ENCODE measurements around the gene CGB5. TPM values are rescaled to one million over a fixed set of nuclear protein-coding genes. Genes with fewer than 3 reads are reported as not detected.

Gene CGB5
- polyA plus RNA-seq, 1 of the 3 experiments (the other 2 are of a cell fraction), result 0.16 TPM

DNA sequence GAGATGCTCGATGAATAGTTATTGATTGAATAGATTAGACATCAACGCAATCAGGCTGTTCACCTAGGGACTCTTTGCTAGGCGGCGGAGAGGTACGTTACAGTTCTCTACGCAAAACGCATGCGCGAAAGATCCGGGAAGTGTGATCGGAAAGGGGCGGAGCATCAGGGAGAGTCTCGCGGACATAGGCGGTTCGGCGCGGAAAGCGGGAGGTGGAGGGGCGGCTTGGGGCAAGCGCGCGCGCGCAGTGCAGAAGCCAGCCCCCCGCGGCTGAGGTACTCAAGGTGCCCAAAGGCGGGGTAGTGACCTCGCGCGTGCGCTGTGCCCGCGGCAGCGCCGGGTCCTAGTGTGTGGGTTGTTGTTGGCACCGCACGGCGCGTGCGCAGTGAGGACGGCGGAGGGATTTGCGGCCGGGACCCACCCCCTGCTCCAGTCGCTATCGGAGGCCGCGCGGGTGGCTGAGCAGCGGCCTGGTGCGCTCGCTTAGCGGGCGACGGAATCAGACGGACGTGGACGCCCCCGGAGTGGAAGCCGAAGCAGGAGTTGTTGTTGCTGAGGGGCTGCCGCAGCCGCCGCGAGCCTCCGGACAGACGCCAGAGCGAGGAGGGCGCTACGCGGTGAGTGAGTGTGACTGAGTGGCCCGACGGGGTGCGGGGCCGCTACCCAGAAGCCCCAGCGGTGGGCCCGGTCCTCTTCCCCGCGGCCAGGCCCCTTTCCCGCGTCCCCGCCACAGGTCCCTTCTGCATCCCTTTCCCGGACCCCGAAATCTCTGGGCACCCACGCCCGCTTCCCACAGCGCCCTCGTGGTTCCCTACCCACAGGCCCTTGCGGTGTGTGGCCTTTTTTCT is 41.6 kb downstream of the CGB5 start, which contains the start of gene SNRNP70 (continued):
- TF ChIP-seq, protein P1, sequence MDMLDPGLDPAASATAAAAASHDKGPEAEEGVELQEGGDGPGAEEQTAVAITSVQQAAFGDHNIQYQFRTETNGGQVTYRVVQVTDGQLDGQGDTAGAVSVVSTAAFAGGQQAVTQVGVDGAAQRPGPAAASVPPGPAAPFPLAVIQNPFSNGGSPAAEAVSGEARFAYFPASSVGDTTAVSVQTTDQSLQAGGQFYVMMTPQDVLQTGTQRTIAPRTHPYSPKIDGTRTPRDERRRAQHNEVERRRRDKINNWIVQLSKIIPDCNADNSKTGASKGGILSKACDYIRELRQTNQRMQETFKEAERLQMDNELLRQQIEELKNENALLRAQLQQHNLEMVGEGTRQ (IDR thresholded peaks at IDR 0.05; ENCODE audit: borderline replicate concordance, low read depth, low read length), result no peak
- no peak for TF ChIP-seq RXRA (IDR thresholded peaks at IDR 0.05; ENCODE audit: borderline replicate concordance, low read depth)
- no peak for TF ChIP-seq EZH2phosphoT487 (IDR thresholded peaks at IDR 0.05; ENCODE audit: borderline replicate concordance, low read depth)
- TF ChIP-seq, protein P2, sequence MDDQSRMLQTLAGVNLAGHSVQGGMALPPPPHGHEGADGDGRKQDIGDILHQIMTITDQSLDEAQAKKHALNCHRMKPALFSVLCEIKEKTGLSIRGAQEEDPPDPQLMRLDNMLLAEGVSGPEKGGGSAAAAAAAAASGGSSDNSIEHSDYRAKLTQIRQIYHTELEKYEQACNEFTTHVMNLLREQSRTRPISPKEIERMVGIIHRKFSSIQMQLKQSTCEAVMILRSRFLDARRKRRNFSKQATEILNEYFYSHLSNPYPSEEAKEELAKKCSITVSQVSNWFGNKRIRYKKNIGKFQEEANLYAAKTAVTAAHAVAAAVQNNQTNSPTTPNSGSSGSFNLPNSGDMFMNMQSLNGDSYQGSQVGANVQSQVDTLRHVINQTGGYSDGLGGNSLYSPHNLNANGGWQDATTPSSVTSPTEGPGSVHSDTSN (IDR thresholded peaks at IDR 0.05), result peak; percentile 72
- peak; percentile 98 for TF ChIP-seq CHD2 (IDR thresholded peaks at IDR 0.05; ENCODE audit: low read length, partially characterized antibody)
- TF ChIP-seq, protein P3, sequence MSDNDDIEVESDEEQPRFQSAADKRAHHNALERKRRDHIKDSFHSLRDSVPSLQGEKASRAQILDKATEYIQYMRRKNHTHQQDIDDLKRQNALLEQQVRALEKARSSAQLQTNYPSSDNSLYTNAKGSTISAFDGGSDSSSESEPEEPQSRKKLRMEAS (IDR thresholded peaks at IDR 0.05; ENCODE audit: low read depth), result peak; percentile 58; the same call in 1 of the 2 replicates
- TF ChIP-seq, protein P4, sequence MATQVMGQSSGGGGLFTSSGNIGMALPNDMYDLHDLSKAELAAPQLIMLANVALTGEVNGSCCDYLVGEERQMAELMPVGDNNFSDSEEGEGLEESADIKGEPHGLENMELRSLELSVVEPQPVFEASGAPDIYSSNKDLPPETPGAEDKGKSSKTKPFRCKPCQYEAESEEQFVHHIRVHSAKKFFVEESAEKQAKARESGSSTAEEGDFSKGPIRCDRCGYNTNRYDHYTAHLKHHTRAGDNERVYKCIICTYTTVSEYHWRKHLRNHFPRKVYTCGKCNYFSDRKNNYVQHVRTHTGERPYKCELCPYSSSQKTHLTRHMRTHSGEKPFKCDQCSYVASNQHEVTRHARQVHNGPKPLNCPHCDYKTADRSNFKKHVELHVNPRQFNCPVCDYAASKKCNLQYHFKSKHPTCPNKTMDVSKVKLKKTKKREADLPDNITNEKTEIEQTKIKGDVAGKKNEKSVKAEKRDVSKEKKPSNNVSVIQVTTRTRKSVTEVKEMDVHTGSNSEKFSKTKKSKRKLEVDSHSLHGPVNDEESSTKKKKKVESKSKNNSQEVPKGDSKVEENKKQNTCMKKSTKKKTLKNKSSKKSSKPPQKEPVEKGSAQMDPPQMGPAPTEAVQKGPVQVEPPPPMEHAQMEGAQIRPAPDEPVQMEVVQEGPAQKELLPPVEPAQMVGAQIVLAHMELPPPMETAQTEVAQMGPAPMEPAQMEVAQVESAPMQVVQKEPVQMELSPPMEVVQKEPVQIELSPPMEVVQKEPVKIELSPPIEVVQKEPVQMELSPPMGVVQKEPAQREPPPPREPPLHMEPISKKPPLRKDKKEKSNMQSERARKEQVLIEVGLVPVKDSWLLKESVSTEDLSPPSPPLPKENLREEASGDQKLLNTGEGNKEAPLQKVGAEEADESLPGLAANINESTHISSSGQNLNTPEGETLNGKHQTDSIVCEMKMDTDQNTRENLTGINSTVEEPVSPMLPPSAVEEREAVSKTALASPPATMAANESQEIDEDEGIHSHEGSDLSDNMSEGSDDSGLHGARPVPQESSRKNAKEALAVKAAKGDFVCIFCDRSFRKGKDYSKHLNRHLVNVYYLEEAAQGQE (IDR thresholded peaks at IDR 0.05; ENCODE audit: low read depth, low read length), result peak; percentile 77
- TF ChIP-seq EP300 (IDR thresholded peaks at IDR 0.05; ENCODE audit: borderline replicate concordance in 1 of 2, low read depth in 1 of 2, low read length in 1 of 2), result no peak
- peak; percentile 81 for TF ChIP-seq MXI1 (IDR thresholded peaks at IDR 0.05; ENCODE audit: low read depth, low read length)
- no peak for TF ChIP-seq SMC3 (IDR thresholded peaks at IDR 0.05; ENCODE audit: low read depth, low read length)
- TF ChIP-seq FOXJ3 (CRISPR knock-in tag; IDR thresholded peaks at IDR 0.05), result no peak
- TF ChIP-seq GABPA (IDR thresholded peaks at IDR 0.05; ENCODE audit: low read depth), result peak; percentile 7; the same call in 1 of the 2 replicates
- peak; percentile 90 for TF ChIP-seq ELF1 (IDR thresholded peaks at IDR 0.05)
- TF ChIP-seq NRF1 (IDR thresholded peaks at IDR 0.05; ENCODE audit: low read depth, low read length), result peak; percentile 93
- TF ChIP-seq, protein P5, sequence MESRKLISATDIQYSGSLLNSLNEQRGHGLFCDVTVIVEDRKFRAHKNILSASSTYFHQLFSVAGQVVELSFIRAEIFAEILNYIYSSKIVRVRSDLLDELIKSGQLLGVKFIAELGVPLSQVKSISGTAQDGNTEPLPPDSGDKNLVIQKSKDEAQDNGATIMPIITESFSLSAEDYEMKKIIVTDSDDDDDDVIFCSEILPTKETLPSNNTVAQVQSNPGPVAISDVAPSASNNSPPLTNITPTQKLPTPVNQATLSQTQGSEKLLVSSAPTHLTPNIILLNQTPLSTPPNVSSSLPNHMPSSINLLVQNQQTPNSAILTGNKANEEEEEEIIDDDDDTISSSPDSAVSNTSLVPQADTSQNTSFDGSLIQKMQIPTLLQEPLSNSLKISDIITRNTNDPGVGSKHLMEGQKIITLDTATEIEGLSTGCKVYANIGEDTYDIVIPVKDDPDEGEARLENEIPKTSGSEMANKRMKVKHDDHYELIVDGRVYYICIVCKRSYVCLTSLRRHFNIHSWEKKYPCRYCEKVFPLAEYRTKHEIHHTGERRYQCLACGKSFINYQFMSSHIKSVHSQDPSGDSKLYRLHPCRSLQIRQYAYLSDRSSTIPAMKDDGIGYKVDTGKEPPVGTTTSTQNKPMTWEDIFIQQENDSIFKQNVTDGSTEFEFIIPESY (IDR thresholded peaks at IDR 0.05; ENCODE audit: borderline replicate concordance, low read depth), result peak; percentile 94
- TF ChIP-seq, protein P6, sequence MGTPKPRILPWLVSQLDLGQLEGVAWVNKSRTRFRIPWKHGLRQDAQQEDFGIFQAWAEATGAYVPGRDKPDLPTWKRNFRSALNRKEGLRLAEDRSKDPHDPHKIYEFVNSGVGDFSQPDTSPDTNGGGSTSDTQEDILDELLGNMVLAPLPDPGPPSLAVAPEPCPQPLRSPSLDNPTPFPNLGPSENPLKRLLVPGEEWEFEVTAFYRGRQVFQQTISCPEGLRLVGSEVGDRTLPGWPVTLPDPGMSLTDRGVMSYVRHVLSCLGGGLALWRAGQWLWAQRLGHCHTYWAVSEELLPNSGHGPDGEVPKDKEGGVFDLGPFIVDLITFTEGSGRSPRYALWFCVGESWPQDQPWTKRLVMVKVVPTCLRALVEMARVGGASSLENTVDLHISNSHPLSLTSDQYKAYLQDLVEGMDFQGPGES (IDR thresholded peaks at IDR 0.05; ENCODE audit: low read depth, low read length), result no peak
- no peak for TF ChIP-seq SIN3A (IDR thresholded peaks at IDR 0.05; ENCODE audit: borderline replicate concordance, low read depth, low read length)
- TF ChIP-seq JUND (IDR thresholded peaks at IDR 0.05), result no peak
- peak; percentile 24; the same call in 1 of the 2 replicates for TF ChIP-seq TCF12 (IDR thresholded peaks at IDR 0.05)
- TF ChIP-seq FOSL2 (IDR thresholded peaks at IDR 0.05; ENCODE audit: borderline replicate concordance, low read depth), result no peak
- no peak for TF ChIP-seq RFX5 (IDR thresholded peaks at IDR 0.05; ENCODE audit: low read length)
- TF ChIP-seq YY1 (IDR thresholded peaks at IDR 0.05; ENCODE audit: low read depth), result 0 out of 2 replicates have a peak, but pooled peaks have one; percentile 36
- TF ChIP-seq POLR2AphosphoS5 (IDR thresholded peaks at IDR 0.05; ENCODE audit: low read depth, low read length), result peak; percentile 83

All from SK-N-SH (cell line).